Measurements from ENCODE around the gene REEP5. TPM values are rescaled to one million over a fixed set of nuclear protein-coding genes. Genes with fewer than 3 reads are reported as not detected.

The REEP5 gene
- polyA plus RNA-seq, 1 experiment: 334 TPM

- no peak for TF ChIP-seq CTCF (IDR thresholded peaks at IDR 0.05; ENCODE audit: insufficient read depth, low read depth, low read length)
- ChIA-PET POLR2A (no interaction called here), CTCF (no interaction called here)
- Histone ChIP-seq H3K36me3 (ENCODE audit: control insufficient read depth, insufficient read depth, low read length) (peaks cover 8% of the 10 kb centered on the region), H3K27me3 (ENCODE audit: control insufficient read depth, insufficient read depth, low read length) (no peaks in the 10 kb centered on the region), H3K4me3 (ENCODE audit: low read depth, low read length) (no peak overlapping the region)
- DNase-seq (ENCODE audit: low read depth): no peak
Observed at GRCh38 chr5:112866739-112867138, 55.3 kb downstream of the REEP5 start.

- CTCF ChIA-PET: interaction anchor here (0.8 kb wide), 1 partner anchor 17 kb away, joined by 3 read pairs; no protein-coding TSS in a partner anchor
- no peak overlapping the region for H3K4me3 ChIP-seq (ENCODE audit: low read depth, low read length)
- POLR2A ChIA-PET: interaction anchor here (0.7 kb wide), 1 partner anchor 154 kb away, joined by 8 read pairs; no protein-coding TSS in a partner anchor
- no peaks in the 10 kb centered on the region for H3K27me3 ChIP-seq (ENCODE audit: control insufficient read depth, insufficient read depth, low read length)
- H3K36me3 ChIP-seq (ENCODE audit: control insufficient read depth, insufficient read depth, low read length): peaks cover 8% of the 10 kb centered on the region
- no peak for TF ChIP-seq CTCF (IDR thresholded peaks at IDR 0.05; ENCODE audit: insufficient read depth, low read depth, low read length)
- DNase-seq (ENCODE audit: low read depth): no peak
Observed at GRCh38 chr5:112865128-112865527, 56.9 kb downstream of the REEP5 start.

- peaks cover 8% of the 10 kb centered on the region for H3K36me3 ChIP-seq (ENCODE audit: control insufficient read depth, insufficient read depth, low read length)
- ChIA-PET CTCF (interaction anchor here (0.6 kb wide), 1 partner anchor 15 kb away, joined by 3 read pairs; no protein-coding TSS in a partner anchor), POLR2A (no interaction called here)
- no peak for TF ChIP-seq CTCF (IDR thresholded peaks at IDR 0.05; ENCODE audit: insufficient read depth, low read depth, low read length)
- H3K4me3 ChIP-seq (ENCODE audit: low read depth, low read length): no peak overlapping the region
- no peaks in the 10 kb centered on the region for H3K27me3 ChIP-seq (ENCODE audit: control insufficient read depth, insufficient read depth, low read length)
- no peak for DNase-seq (ENCODE audit: low read depth)
Observed at GRCh38 chr5:112863549-112863948, 58.5 kb downstream of the REEP5 start.

DNA sequence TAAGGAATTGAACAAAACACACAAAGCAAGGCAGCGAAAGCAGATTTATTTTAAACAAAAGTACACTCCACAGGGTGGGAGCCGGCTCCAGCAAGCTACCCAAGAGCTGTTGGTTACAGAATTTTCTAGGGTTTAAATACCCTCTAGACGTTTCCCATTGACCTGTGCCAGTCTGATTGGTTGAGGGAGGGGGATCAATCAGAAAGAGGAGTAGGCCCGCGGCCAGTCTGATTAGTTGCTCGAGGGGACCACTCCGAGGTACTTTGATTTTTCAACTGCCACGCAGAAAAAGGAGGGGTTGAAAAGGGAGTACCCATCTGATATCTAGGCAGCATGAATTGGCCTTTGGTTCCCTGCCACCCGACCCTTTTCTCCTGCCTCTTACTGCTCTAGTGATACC lies 59.9 kb downstream of the REEP5 start:
- CTCF ChIA-PET: interaction anchor here (0.6 kb wide), 1 partner anchor 150 kb away, joined by 4 read pairs; no protein-coding TSS in a partner anchor
- Histone ChIP-seq H3K4me3 (ENCODE audit: low read depth, low read length) (peak overlapping the region; percentile 82), H3K27me3 (ENCODE audit: control insufficient read depth, insufficient read depth, low read length) (no peaks in the 10 kb centered on the region), H3K36me3 (ENCODE audit: control insufficient read depth, insufficient read depth, low read length) (peaks cover 7% of the 10 kb centered on the region)
- POLR2A ChIA-PET: no interaction called here
- no peak for TF ChIP-seq CTCF (IDR thresholded peaks at IDR 0.05; ENCODE audit: insufficient read depth, low read depth, low read length)
- DNase-seq (ENCODE audit: low read depth): no peak

DNA sequence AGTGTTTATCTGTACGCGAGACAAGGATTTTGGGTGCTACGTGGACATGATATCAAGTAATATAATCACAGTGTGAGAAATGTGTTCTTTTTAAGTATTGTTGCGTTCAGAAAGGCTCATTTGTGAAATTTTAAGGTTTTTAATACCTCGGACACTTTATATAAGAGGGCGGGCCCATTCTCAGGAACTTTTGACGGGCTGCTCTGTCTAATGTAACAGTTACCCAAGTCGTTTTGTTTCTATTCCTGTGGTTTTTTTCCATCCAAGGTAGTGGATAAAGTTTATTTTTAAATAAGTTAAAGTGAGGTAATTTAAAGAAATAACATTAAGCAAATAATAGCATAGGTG lies 60.4 kb downstream of the REEP5 start:
- CTCF ChIA-PET: no interaction called here
- POLR2A ChIA-PET: interaction anchor here (1.4 kb wide), 1 partner anchor 13 kb away, joined by 3 read pairs; no protein-coding TSS in a partner anchor
- DNase-seq (ENCODE audit: low read depth): no peak

More for the DNA sequence above, 60.4 kb downstream of the REEP5 start:
- H3K36me3 ChIP-seq (ENCODE audit: control insufficient read depth, insufficient read depth, low read length): peaks cover 5% of the 10 kb centered on the region
- H3K4me3 ChIP-seq (ENCODE audit: low read depth, low read length): peak overlapping the region; percentile 82
- TF ChIP-seq CTCF (IDR thresholded peaks at IDR 0.05; ENCODE audit: insufficient read depth, low read depth, low read length): no peak
- H3K27me3 ChIP-seq (ENCODE audit: control insufficient read depth, insufficient read depth, low read length): no peaks in the 10 kb centered on the region
